HEK293T (cell line): ENCODE data around the gene UBE2R2.

Experiments used
- ARNT ChIP-seq: fragments of 450-650 bp; IDR thresholded peaks from 2 replicates; pipeline ENCODE4 v1.6.1; 2017; ENCODE audit warnings: mild to moderate bottlenecking
- BHLHE40 ChIP-seq: fragments of 450-650 bp; IDR thresholded peaks from 2 replicates; pipeline ENCODE4 v1.6.1; 2016; ENCODE audit warnings: mild to moderate bottlenecking, moderate library complexity, borderline replicate concordance
- ELF4 ChIP-seq: fragments of 450-650 bp; IDR thresholded peaks from 2 replicates; pipeline ENCODE4 v1.6.1; 2017; ENCODE audit warnings: antibody characterized with exemption
- FOXM1 ChIP-seq: fragments of 450-650 bp; IDR thresholded peaks from 2 replicates; pipeline ENCODE4 v1.6.1; 2017; ENCODE audit warnings: mild to moderate bottlenecking, borderline replicate concordance
- L3MBTL2 ChIP-seq: fragments of 450-650 bp; conservative IDR thresholded peaks from 2 replicates; pipeline ENCODE4 v1.6.1; 2016; ENCODE audit warnings: mild to moderate bottlenecking
- LEF1 ChIP-seq: fragments of 450-650 bp; IDR thresholded peaks from 2 replicates; pipeline ENCODE4 v1.6.1; 2017; ENCODE audit warnings: mild to moderate bottlenecking, borderline replicate concordance
- NFRKB ChIP-seq: fragments of 450-650 bp; IDR thresholded peaks from 2 replicates; pipeline ENCODE4 v1.6.1; 2016; ENCODE audit warnings: mild to moderate bottlenecking, moderate library complexity
- SP1 ChIP-seq: fragments of 450-650 bp; IDR thresholded peaks from 2 replicates; pipeline ENCODE4 v1.6.1; 2017
- ZNF384 ChIP-seq: fragments of 450-650 bp; IDR thresholded peaks from 2 replicates; pipeline ENCODE4 v1.6.1; 2016

GRCh38 chr9:33782395-33783152, 34.4 kb upstream of the UBE2R2 start:
- TF ChIP-seq SP1 (no peak), BHLHE40 (no peak), FOXM1 (no peak), LEF1 (no peak), ARNT (no peak), ELF4 (no peak), ZNF384 (no peak), NFRKB (no peak), L3MBTL2 (no peak)
